Measurements from ENCODE around the gene HOOK2. TPM values are rescaled to one million over a fixed set of nuclear protein-coding genes. Genes with fewer than 3 reads are reported as not detected.

Gene HOOK2
- total and polyA plus RNA-seq, 2 of the 13 experiments (the other 11 are each of a cell fraction or from before 2014, with no cell fraction given) = 9.2 to 12.9 TPM

GRCh38 chr19:12792051-12792852, 16.9 kb upstream of the HOOK2 start (continued):
- TF ChIP-seq MLXIP (CRISPR knock-in tag; IDR thresholded peaks at IDR 0.05; ENCODE audit: borderline replicate concordance) = 0 out of 2 replicates have a peak, but pooled peaks have one; percentile 16
- TF ChIP-seq MIER3 (CRISPR knock-in tag; IDR thresholded peaks at IDR 0.05; ENCODE audit: borderline replicate concordance) = 0 out of 2 replicates have a peak, but pooled peaks have one; percentile 32
- peak; percentile 98 for TF ChIP-seq ZNF800 (CRISPR knock-in tag; IDR thresholded peaks at IDR 0.05)
- no peak for TF ChIP-seq KLF6 (CRISPR knock-in tag; IDR thresholded peaks at IDR 0.05)
- no peak for TF ChIP-seq ARID3A (IDR thresholded peaks at IDR 0.05; ENCODE audit: low read depth, low read length)
- 0 out of 2 replicates have a peak, but pooled peaks have one; percentile 6 for TF ChIP-seq DPF2 (CRISPR knock-in tag; IDR thresholded peaks at IDR 0.05; ENCODE audit: borderline replicate concordance, low read depth)
- no peak for TF ChIP-seq KDM1A (CRISPR knock-in tag; IDR thresholded peaks at IDR 0.05)
- 0 out of 2 replicates have a peak, but pooled peaks have one; percentile 41 for TF ChIP-seq PITX1 (CRISPR knock-in tag; IDR thresholded peaks at IDR 0.05)
- peak; percentile 32; the same call in 1 of the 2 replicates for TF ChIP-seq NFKB2 (CRISPR knock-in tag; IDR thresholded peaks at IDR 0.05; ENCODE audit: borderline replicate concordance)
- no peak for TF ChIP-seq RBM22 (optimal IDR thresholded peaks at IDR 0.05; ENCODE audit: low read length)
- peak; percentile 40 for TF ChIP-seq AGO2 (optimal IDR thresholded peaks at IDR 0.05; ENCODE audit: low read depth, low read length)
- no peak for TF ChIP-seq ZNF101 (CRISPR knock-in tag; IDR thresholded peaks at IDR 0.05; ENCODE audit: borderline replicate concordance, low read depth)
- no peak for TF ChIP-seq MAFF (IDR thresholded peaks at IDR 0.05; ENCODE audit: low read depth, low read length)
- no peak for TF ChIP-seq ZNF234 (CRISPR knock-in tag; conservative IDR thresholded peaks at IDR 0.05)
- peak; percentile 23 for TF ChIP-seq XRCC5 (optimal IDR thresholded peaks at IDR 0.05; ENCODE audit: low read length)
- no peak for TF ChIP-seq GTF2F1 (IDR thresholded peaks at IDR 0.05; ENCODE audit: low read length)
- TF ChIP-seq, protein P1, sequence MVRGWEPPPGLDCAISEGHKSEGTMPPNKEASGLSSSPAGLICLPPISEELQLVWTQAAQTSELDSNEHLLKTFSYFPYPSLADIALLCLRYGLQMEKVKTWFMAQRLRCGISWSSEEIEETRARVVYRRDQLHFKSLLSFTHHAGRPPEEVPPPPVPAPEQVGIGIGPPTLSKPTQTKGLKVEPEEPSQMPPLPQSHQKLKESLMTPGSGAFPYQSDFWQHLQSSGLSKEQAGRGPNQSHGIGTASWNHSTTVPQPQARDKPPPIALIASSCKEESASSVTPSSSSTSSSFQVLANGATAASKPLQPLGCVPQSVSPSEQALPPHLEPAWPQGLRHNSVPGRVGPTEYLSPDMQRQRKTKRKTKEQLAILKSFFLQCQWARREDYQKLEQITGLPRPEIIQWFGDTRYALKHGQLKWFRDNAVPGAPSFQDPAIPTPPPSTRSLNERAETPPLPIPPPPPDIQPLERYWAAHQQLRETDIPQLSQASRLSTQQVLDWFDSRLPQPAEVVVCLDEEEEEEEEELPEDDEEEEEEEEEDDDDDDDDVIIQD (CRISPR knock-in tag; IDR thresholded peaks at IDR 0.05; ENCODE audit: low read depth) = no peak
- TF ChIP-seq, protein P2, sequence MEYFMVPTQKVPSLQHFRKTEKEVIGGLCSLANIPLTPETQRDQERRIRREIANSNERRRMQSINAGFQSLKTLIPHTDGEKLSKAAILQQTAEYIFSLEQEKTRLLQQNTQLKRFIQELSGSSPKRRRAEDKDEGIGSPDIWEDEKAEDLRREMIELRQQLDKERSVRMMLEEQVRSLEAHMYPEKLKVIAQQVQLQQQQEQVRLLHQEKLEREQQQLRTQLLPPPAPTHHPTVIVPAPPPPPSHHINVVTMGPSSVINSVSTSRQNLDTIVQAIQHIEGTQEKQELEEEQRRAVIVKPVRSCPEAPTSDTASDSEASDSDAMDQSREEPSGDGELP (IDR thresholded peaks at IDR 0.05; ENCODE audit: borderline replicate concordance, low read depth) = peak; percentile 88; the same call in 1 of the 2 replicates
- no peak for TF ChIP-seq SCMH1 (CRISPR knock-in tag; IDR thresholded peaks at IDR 0.05; ENCODE audit: borderline replicate concordance)
- TF ChIP-seq ZNF556 (CRISPR knock-in tag; IDR thresholded peaks at IDR 0.05; ENCODE audit: borderline replicate concordance) = no peak

Measured in HepG2 (cell line).